HepG2 (cell line): ENCODE measurements around the gene CRAT. TPM values are rescaled to one million over a fixed set of nuclear protein-coding genes. Genes with fewer than 3 reads are reported as not detected.

Source experiments
- DR1 ChIP-seq: sonication (generic); formaldehyde crosslinking; IDR thresholded peaks from 2 replicates; pipeline ENCODE4 v1.8.0; 2021; ENCODE audit warnings: mild to moderate bottlenecking, missing genetic modification reagents, inconsistent platforms
- HNRNPLL ChIP-seq: fragments of 200-400 bp; formaldehyde crosslinking; IDR thresholded peaks from 2 replicates; pipeline ENCODE4 v1.6.1; 2017; ENCODE audit warnings: mild to moderate bottlenecking, low read depth, low read length; ENCODE audit not compliant: poor library complexity, severe bottlenecking
- NFKBIZ ChIP-seq: IDR thresholded peaks from 2 replicates; pipeline ENCODE4 v1.6.1; 2018; ENCODE audit warnings: missing genetic modification reagents, missing compliant biosample characterization
- PRMT3 ChIP-seq: sonication (generic); formaldehyde crosslinking; IDR thresholded peaks from 2 replicates; pipeline ENCODE4 v1.8.1; 2022; ENCODE audit warnings: low read depth, mild to moderate bottlenecking, moderate library complexity, missing genetic modification reagents, borderline replicate concordance
- TCF12 ChIP-seq, 2 experiments: fragments of 450-650 bp in 1 of 2; sonication (generic) in 1 of 2; formaldehyde crosslinking in 1 of 2; IDR thresholded peaks; 2 replicates each; pipeline versions ENCODE4 v1.6.1 to v1.8.0; 2017 to 2022; ENCODE audit warnings: antibody characterized with exemption in 1 of 2, mild to moderate bottlenecking in 1 of 2, missing genetic modification reagents in 1 of 2, moderate library complexity in 1 of 2
- TRIM24 ChIP-seq: sonication (generic); formaldehyde crosslinking; IDR thresholded peaks from 2 replicates; pipeline ENCODE4 v1.8.0; 2022; ENCODE audit warnings: mild to moderate bottlenecking, missing genetic modification reagents
- ZNF550 ChIP-seq: sonication (generic); formaldehyde crosslinking; IDR thresholded peaks from 2 replicates; pipeline ENCODE4 v1.4.0; 2020; ENCODE audit warnings: mild to moderate bottlenecking, missing genetic modification reagents, borderline replicate concordance
- ZNF615 ChIP-seq: sonication (generic); formaldehyde crosslinking; IDR thresholded peaks from 2 replicates; pipeline ENCODE4 v1.5.0; 2020; ENCODE audit warnings: mild to moderate bottlenecking, missing genetic modification reagents, borderline replicate concordance
- polyA plus RNA-seq, 8 experiments: library from polyadenylated mRNA; depleted of rRNA in 3 of 8; stranded (reverse) in 7 of 8; unstranded in 1 of 8; fragments of >200 nt; fragmentation: Illumina TruSeq in 4 of 8; extraction: Trizol in 4 of 8; gene quantifications; 2 replicates each; pipeline versions ENCODE4 v1.2.1 to v1.2.3, GENCODE V29; 2011 to 2016; ENCODE audit warnings: low read depth in 4 of 8, missing spikeins in 1 of 8, mixed read lengths in 1 of 8; ENCODE audit not compliant: insufficient read depth in 1 of 8
- total RNA-seq, 5 experiments: library from RNA; depleted of rRNA; stranded (reverse); fragments of >200 nt; fragmentation: Illumina TruSeq; extraction: Trizol; gene quantifications; 2 replicates each; pipeline ENCODE4 v1.2.3, GENCODE V29; 2016; ENCODE audit warnings: low read depth in 1 of 5
- TF ChIP-seq, protein P1 (sequence below): sonication (generic); formaldehyde crosslinking; IDR thresholded peaks from 2 replicates; pipeline ENCODE4 v1.8.0; 2022; ENCODE audit warnings: mild to moderate bottlenecking, missing genetic modification reagents, moderate library complexity
- TF ChIP-seq, protein P2 (sequence below): sonication (generic); formaldehyde crosslinking; IDR thresholded peaks from 2 replicates; pipeline ENCODE4 v1.4.0; 2020; ENCODE audit warnings: mild to moderate bottlenecking, missing genetic modification reagents, borderline replicate concordance
- TF ChIP-seq, protein P3 (sequence below): sonication (generic); formaldehyde crosslinking; IDR thresholded peaks from 2 replicates; pipeline ENCODE4 v1.5.0; 2020; ENCODE audit warnings: missing genetic modification reagents, mild to moderate bottlenecking, borderline replicate concordance
- TF ChIP-seq, protein P4 (sequence below): sonication (generic); formaldehyde crosslinking; IDR thresholded peaks from 2 replicates; pipeline ENCODE4 v1.4.0; 2020; ENCODE audit warnings: missing genetic modification reagents, mild to moderate bottlenecking, borderline replicate concordance
- TF ChIP-seq, protein P5 (sequence below): IDR thresholded peaks from 2 replicates; pipeline ENCODE4 v1.4.0; 2020; ENCODE audit warnings: mild to moderate bottlenecking, missing genetic modification reagents
- TF ChIP-seq, protein P6 (sequence below): sonication (generic); formaldehyde crosslinking; IDR thresholded peaks from 2 replicates; pipeline ENCODE4 v1.4.0; 2020; ENCODE audit warnings: missing genetic modification reagents

CRAT gene
- total and polyA plus RNA-seq, 2 of the 13 experiments (the other 11 are each of a cell fraction or from before 2014, with no cell fraction given) = 26.1 to 26.6 TPM

DNA sequence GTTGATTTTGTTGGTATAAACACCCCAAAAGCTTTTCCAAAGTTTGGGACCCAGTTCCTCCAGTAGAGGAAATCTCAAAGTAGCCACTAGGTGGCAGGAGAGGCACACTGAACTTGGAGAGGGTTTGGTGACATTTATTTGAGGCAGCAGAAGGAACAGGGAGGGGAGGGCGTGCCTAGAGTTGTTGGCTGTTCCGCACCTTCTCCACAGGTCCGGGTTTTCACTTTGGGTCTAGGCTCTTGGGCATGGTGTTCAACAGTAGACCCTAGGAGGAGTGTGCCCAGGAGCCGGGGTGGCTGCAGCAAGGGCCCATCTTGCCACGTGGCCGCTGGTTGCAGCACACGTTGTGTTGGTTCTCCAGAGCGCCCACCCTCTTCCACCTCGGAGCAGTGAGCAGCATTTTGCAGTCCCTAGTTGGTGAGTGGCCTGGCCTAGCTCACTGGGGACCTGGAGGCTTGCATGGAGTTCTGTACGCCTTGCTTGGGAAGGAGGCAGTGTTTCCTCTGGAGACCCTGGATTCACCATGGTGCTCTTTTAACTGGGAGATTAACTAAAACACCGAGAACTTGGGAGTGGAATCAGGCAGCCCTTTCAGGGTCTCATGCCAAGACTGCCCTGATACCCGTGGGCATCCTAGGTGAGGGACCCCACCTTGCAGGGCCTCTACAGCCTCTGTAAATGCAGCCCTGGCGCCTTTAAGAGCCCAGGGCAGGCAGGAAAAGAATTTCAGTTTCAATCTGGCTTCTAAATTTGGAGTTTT is 28.8 kb upstream of the CRAT start (continued):
- TF ChIP-seq, protein P1, sequence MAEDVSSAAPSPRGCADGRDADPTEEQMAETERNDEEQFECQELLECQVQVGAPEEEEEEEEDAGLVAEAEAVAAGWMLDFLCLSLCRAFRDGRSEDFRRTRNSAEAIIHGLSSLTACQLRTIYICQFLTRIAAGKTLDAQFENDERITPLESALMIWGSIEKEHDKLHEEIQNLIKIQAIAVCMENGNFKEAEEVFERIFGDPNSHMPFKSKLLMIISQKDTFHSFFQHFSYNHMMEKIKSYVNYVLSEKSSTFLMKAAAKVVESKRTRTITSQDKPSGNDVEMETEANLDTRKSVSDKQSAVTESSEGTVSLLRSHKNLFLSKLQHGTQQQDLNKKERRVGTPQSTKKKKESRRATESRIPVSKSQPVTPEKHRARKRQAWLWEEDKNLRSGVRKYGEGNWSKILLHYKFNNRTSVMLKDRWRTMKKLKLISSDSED = no peak
- TF ChIP-seq HNRNPLL = no peak
- TF ChIP-seq, protein P2, sequence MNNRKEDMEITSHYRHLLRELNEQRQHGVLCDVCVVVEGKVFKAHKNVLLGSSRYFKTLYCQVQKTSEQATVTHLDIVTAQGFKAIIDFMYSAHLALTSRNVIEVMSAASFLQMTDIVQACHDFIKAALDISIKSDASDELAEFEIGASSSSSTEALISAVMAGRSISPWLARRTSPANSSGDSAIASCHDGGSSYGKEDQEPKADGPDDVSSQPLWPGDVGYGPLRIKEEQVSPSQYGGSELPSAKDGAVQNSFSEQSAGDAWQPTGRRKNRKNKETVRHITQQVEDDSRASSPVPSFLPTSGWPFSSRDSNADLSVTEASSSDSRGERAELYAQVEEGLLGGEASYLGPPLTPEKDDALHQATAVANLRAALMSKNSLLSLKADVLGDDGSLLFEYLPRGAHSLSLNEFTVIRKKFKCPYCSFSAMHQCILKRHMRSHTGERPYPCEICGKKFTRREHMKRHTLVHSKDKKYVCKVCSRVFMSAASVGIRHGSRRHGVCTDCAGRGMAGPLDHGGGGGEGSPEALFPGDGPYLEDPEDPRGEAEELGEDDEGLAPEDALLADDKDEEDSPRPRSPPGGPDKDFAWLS = no peak
- TF ChIP-seq NFKBIZ (CRISPR knock-in tag) = no peak
- TF ChIP-seq, protein P3, sequence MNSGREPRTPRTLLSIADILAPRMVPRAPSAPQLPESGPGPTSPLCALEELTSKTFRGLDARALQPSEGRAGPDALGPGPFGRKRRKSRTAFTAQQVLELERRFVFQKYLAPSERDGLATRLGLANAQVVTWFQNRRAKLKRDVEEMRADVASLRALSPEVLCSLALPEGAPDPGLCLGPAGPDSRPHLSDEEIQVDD (CRISPR knock-in tag) = peak; percentile 55
- TF ChIP-seq ZNF615 = 0 out of 2 replicates have a peak, but pooled peaks have one; percentile 49
- no peak for TF ChIP-seq PRMT3
- TF ChIP-seq TCF12 (IDR thresholded peaks at IDR 0.05) = no peak
- TF ChIP-seq TCF12 (CRISPR knock-in tag; IDR thresholded peaks at IDR 0.05) = 0 out of 2 replicates have a peak, but pooled peaks have one; percentile 29
- TF ChIP-seq TRIM24 (CRISPR knock-in tag) = no peak
- no peak for TF ChIP-seq DR1 (CRISPR knock-in tag)
- TF ChIP-seq, protein P4, sequence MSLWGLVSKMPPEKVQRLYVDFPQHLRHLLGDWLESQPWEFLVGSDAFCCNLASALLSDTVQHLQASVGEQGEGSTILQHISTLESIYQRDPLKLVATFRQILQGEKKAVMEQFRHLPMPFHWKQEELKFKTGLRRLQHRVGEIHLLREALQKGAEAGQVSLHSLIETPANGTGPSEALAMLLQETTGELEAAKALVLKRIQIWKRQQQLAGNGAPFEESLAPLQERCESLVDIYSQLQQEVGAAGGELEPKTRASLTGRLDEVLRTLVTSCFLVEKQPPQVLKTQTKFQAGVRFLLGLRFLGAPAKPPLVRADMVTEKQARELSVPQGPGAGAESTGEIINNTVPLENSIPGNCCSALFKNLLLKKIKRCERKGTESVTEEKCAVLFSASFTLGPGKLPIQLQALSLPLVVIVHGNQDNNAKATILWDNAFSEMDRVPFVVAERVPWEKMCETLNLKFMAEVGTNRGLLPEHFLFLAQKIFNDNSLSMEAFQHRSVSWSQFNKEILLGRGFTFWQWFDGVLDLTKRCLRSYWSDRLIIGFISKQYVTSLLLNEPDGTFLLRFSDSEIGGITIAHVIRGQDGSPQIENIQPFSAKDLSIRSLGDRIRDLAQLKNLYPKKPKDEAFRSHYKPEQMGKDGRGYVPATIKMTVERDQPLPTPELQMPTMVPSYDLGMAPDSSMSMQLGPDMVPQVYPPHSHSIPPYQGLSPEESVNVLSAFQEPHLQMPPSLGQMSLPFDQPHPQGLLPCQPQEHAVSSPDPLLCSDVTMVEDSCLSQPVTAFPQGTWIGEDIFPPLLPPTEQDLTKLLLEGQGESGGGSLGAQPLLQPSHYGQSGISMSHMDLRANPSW (CRISPR knock-in tag) = no peak
- TF ChIP-seq, protein P5, sequence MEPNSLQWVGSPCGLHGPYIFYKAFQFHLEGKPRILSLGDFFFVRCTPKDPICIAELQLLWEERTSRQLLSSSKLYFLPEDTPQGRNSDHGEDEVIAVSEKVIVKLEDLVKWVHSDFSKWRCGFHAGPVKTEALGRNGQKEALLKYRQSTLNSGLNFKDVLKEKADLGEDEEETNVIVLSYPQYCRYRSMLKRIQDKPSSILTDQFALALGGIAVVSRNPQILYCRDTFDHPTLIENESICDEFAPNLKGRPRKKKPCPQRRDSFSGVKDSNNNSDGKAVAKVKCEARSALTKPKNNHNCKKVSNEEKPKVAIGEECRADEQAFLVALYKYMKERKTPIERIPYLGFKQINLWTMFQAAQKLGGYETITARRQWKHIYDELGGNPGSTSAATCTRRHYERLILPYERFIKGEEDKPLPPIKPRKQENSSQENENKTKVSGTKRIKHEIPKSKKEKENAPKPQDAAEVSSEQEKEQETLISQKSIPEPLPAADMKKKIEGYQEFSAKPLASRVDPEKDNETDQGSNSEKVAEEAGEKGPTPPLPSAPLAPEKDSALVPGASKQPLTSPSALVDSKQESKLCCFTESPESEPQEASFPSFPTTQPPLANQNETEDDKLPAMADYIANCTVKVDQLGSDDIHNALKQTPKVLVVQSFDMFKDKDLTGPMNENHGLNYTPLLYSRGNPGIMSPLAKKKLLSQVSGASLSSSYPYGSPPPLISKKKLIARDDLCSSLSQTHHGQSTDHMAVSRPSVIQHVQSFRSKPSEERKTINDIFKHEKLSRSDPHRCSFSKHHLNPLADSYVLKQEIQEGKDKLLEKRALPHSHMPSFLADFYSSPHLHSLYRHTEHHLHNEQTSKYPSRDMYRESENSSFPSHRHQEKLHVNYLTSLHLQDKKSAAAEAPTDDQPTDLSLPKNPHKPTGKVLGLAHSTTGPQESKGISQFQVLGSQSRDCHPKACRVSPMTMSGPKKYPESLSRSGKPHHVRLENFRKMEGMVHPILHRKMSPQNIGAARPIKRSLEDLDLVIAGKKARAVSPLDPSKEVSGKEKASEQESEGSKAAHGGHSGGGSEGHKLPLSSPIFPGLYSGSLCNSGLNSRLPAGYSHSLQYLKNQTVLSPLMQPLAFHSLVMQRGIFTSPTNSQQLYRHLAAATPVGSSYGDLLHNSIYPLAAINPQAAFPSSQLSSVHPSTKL (CRISPR knock-in tag) = peak; percentile 58; the same call in 1 of the 2 replicates
- TF ChIP-seq, protein P6, sequence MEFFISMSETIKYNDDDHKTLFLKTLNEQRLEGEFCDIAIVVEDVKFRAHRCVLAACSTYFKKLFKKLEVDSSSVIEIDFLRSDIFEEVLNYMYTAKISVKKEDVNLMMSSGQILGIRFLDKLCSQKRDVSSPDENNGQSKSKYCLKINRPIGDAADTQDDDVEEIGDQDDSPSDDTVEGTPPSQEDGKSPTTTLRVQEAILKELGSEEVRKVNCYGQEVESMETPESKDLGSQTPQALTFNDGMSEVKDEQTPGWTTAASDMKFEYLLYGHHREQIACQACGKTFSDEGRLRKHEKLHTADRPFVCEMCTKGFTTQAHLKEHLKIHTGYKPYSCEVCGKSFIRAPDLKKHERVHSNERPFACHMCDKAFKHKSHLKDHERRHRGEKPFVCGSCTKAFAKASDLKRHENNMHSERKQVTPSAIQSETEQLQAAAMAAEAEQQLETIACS (CRISPR knock-in tag) = no peak
- TF ChIP-seq ZNF550 (CRISPR knock-in tag) = 0 out of 2 replicates have a peak, but pooled peaks have one; percentile 86
